ENCODE measurements around the gene HM13.

- no peak for TF ChIP-seq POLR2A (IDR thresholded peaks at IDR 0.05)
- TF ChIP-seq, protein P1, sequence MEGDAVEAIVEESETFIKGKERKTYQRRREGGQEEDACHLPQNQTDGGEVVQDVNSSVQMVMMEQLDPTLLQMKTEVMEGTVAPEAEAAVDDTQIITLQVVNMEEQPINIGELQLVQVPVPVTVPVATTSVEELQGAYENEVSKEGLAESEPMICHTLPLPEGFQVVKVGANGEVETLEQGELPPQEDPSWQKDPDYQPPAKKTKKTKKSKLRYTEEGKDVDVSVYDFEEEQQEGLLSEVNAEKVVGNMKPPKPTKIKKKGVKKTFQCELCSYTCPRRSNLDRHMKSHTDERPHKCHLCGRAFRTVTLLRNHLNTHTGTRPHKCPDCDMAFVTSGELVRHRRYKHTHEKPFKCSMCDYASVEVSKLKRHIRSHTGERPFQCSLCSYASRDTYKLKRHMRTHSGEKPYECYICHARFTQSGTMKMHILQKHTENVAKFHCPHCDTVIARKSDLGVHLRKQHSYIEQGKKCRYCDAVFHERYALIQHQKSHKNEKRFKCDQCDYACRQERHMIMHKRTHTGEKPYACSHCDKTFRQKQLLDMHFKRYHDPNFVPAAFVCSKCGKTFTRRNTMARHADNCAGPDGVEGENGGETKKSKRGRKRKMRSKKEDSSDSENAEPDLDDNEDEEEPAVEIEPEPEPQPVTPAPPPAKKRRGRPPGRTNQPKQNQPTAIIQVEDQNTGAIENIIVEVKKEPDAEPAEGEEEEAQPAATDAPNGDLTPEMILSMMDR (IDR thresholded peaks at IDR 0.05): no peak
Observed at GRCh38 chr20:31617432-31618104, 103.3 kb downstream of the HM13 start.

Data from ovary (tissue), 3 donors.